GM12873 (cell line): ENCODE measurements around the gene ABHD2.

Source experiments
- TF ChIP-seq, protein P1 (sequence below): IDR thresholded peaks from 2 replicates; pipeline ENCODE4 v1.5.1; 2012; ENCODE audit warnings: low read depth, mild to moderate bottlenecking, moderate library complexity, low read length, control low read depth; ENCODE audit not compliant: insufficient read depth; ENCODE audit errors: missing control alignments

ABHD2 gene

DNA sequence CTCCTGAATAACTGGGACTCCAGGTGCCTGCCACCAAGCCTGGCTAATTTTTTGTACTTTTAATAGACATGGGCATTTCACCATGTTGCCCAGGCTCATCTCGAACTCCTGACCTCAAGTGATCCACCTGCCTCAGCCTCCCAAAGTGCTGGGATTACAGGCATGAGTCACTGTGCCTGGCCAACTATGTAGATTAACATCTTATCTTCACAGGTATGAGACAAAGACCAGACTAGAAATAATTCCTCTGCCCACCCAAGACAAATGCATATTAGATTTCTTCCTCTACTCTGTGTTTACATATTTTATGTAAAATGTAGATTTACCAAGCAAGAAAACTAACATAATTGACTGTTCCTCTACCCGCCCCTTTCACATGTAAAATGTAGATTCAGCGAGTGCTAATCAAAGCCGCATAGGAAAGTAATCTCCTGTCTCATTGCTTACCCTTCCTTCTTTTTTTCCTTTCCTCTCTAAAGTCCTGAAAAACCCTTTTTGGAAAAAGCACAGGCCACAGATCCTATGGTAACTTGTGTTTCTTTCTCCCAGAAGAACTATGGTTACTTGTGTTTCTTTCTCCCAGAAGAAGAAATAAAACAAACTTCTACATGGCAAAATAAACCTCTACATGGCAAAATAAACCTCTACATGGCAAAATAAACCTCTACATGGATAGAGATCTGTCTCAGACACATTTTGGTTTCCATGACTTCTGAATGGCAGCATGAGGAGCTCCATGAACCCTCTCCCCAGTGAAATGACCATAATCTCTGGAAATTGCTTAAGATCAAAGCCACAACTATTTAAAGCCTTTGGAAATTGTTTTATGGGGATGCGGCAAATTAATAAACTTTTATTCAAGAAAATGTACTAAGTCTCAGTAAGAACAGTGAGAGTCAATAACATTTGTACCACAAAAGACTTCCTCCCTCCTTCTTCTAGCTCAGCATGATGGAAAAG, 9.1 kb upstream of the ABHD2 start:
- TF ChIP-seq, protein P1, sequence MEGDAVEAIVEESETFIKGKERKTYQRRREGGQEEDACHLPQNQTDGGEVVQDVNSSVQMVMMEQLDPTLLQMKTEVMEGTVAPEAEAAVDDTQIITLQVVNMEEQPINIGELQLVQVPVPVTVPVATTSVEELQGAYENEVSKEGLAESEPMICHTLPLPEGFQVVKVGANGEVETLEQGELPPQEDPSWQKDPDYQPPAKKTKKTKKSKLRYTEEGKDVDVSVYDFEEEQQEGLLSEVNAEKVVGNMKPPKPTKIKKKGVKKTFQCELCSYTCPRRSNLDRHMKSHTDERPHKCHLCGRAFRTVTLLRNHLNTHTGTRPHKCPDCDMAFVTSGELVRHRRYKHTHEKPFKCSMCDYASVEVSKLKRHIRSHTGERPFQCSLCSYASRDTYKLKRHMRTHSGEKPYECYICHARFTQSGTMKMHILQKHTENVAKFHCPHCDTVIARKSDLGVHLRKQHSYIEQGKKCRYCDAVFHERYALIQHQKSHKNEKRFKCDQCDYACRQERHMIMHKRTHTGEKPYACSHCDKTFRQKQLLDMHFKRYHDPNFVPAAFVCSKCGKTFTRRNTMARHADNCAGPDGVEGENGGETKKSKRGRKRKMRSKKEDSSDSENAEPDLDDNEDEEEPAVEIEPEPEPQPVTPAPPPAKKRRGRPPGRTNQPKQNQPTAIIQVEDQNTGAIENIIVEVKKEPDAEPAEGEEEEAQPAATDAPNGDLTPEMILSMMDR: no peak

DNA sequence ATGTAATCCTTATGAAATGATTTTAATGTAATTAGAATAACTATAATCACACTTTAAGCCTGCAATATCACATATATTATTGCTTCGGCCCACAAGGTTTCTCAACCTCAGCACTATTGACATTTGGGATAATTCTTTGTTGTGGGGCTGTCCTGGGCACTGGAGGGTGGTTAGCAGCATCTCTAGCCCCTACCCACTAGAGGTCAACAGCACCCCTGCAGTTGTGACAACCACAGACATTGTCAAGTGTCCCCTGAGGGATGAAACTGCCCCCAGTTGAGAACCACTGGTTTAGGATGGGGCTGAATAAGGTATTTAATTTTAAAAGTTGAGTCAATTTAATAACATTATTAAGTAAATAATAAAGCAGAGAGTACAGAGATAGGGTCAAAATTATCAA, 6.4 kb upstream of the ABHD2 start:
- TF ChIP-seq, protein P1: no peak

DNA sequence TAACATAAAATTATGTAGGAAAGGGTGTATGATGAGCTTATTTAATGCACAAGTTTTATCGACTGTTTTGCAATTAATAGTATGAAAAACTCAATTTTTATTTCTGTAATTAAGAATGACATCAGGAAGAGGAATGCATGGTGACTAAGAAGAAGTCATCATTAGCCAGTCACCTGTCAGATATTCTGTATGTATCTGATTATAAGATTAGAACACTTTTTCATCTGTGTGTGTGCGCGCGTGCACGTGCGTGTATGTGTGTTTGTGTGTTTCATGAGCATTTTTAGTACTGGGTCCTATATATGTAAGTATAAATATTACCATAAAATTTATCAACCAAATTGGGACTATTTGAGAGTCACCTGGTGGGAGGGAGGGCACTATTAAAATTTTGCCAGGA, 5.0 kb upstream of the ABHD2 start:
- TF ChIP-seq, protein P1: no peak

DNA sequence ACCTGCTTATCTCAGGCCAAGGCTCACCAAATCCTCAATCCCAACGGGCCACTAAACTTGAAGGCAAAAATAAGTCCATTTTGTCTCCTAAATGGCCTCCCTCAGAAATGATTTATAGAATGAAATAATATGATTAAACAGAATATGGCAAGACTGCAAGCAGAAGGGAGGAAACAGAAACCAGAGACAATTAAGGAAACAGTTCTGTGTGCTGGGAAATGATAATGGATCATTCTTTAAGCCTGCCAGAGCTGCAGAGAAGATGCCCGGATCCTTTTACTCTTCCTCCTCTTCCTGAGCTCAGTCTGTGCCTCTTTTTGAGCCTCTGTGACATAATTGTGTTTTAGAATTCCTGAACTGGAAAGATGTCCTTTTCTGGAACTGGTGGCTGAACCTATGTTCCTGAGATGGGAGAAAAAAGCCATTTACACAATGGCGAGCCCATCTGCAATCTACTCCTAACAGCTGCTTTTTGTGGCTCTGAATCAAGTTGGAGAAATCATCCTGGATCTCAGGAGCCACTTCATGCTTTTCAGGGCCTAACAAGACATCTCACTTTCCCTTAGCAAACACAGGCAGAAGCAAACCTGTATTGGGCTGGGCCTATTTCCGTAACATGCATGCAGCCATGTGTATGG, 2.8 kb upstream of the ABHD2 start:
- TF ChIP-seq, protein P1: no peak

DNA sequence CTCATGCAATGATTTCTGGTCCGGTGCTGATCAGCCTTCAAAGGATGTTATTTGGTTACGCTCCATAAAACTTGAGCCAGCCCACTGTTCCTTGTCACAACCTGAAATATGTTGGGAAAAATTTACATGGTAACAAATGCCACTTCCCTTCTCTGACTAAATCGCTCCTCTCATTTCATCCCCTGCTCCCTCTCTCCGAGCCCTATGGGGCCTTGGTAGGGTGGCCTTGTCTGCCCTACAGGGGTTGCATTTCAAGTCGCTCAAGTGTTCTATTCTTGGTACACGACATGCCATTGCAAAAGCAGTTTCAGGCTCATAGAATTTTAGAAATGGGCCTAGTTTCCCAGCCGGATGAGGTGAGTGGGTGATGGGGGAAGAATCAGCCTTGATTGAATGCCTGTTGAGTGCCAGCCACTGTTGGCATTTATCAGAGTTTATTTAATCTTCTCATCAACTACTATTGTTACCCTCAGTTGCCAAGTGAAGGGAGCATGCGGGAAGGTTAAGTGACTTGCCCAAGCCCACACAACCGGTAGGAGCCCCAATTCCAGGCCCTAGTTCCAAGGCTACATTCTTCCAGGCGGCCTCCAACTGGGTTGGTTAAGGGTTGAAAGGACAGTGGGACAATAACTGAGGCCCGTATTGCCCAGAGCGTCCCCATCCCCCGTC, 961 bp upstream of the ABHD2 start:
- TF ChIP-seq, protein P1: no peak

DNA sequence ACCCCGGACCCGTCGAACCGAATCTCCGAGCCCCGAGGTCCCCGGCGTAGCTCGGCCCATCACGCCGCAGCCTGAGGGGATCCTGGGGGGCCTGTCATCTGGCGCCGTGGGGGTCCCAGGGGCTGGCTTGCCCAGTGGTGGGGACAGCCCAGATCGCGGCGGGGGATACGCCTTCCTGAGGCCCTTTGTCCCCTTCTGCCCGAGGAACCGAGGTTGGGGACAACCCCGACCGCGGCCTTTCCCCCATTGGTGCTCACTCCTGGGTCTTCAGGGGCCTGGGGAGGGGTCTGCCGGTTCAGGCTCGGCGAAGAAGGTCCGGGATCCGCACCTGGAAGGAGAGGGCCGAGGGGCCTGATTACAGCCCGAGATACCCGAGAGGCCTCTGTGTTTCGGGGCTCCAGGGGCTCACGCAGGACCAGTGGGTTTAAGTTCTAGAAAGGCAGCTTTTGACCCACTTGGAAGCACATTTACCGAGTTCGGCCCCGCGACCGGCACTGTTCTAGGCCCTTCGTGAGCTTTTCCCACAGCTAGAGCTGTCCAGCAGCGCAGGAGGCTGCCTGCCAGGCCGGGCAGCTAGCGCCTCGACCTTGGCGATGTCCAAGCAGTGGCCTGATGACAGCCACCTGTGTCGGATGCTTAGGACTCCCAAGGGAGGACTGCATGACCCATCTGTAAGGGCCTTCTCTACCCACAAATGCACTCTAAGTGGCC, 504 bp downstream of the ABHD2 start:
- TF ChIP-seq, protein P1: no peak
